ENCODE data around the gene EPB41L4A. TPM values are rescaled to one million over a fixed set of nuclear protein-coding genes. Genes with fewer than 3 reads are reported as not detected.
"Not testable (repeated sequence)": the region's sequence is repeated elsewhere in the genome, so short reads cannot be mapped to it uniquely, and the experiment has no call there.

EPB41L4A gene
- polyA plus RNA-seq, 4 donors, result 15.4 to 31.7 (median 27.6) TPM

DNA sequence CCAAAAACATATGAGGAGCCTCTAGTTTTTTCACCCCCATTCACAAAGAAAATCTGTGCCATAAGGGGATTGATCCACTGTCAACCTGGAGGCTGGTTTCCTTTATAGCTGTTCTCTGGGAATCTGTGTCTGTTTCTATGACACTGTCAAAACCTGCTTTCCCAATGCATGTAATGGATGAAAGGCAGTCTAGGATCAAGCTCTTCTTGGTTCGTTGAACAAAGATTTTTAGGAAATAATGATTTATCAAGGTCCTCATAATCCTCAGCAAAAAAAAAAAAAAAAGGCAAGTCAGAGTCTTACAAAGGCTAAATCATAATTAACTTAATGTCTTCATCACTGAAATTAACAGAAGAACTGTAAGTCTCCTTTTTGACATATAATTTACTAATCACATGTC is 16.0 kb downstream of the EPB41L4A start:
- no peak for DNase-seq (ENCODE audit: low read depth in 4 of 4, low spot score in 3 of 4)

DNA sequence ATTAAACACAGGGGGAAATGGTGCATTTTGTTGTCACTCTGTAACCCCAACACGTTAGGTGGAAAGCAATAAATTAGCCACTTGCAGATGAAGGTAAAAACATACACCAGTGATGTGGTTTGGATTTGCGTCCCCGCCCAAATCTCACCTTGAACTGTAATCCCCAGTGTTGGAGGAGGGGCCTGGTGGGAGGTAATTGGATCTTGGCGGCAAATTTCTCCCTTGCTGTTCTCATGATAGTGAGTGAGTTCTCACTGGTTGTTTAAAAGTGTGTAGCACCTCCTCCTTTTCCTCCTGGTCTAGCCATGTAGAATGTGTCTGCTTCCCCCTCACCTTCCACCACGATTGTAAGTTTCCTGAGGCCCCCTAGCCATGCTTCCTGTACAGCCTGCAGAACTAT is 17.2 kb downstream of the EPB41L4A start:
- no peak for DNase-seq (ENCODE audit: low read depth in 4 of 4, low spot score in 3 of 4)

DNA sequence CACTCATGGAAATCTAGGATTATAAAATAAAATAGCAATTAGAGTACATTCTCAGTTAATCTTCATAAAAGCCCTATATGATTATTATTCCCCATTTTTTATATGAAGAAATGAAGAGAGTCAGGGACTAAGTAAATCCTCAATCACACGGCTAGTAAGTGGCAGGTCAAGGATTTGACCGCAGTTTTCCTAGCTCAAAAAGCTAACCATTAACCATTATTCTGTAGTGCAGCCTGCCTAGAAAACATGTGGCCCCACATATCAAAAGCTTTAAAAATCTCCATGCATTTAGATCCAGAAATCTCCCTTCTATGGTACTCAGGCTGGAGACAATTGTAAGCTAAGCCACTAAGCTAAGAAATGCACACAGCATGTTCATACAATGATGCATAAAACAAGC is 21.4 kb downstream of the EPB41L4A start:
- DNase-seq (ENCODE audit: low read depth in 4 of 4, low spot score in 3 of 4), result no peak

DNA sequence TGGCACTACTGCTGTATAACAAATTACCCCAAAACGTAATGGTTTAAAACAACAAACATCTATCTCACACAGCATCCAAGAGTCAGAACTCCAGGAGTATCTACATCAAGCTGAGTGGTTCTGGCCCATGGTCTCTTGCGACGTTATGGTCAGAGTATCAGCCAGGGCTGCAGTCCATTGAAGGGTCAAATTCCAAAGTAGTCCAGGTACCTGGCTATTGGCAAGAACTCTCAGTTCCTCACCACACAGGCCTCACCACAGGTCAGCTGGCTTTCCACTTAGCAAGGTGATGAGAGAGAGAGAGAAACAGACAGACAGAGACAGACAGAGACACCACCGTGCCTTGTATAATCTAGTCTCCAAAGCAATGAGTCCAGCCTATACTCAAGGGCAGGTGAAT is 22.6 kb downstream of the EPB41L4A start:
- no peak for DNase-seq (ENCODE audit: low read depth in 4 of 4, low spot score in 3 of 4)

DNA sequence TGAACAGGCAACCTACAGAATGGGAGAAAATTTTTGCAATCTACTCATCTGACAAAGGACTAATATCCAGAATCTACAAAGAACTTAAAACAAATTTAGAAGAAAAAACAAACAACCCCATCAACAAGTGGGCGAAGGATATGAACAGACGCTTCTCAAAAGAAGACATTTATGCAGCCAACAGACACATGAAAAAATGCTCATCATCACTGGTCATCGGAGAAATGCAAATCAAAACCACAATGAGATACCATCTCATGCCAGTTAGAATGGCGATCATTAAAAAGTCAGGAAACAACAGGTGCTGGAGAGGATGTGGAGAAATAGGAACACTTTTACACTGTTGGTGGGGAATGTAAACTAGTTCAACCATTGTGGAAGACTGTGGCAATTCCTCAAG is 23.8 kb downstream of the EPB41L4A start:
- DNase-seq (ENCODE audit: low read depth in 4 of 4, low spot score in 3 of 4), result not testable (repeated sequence)

DNA sequence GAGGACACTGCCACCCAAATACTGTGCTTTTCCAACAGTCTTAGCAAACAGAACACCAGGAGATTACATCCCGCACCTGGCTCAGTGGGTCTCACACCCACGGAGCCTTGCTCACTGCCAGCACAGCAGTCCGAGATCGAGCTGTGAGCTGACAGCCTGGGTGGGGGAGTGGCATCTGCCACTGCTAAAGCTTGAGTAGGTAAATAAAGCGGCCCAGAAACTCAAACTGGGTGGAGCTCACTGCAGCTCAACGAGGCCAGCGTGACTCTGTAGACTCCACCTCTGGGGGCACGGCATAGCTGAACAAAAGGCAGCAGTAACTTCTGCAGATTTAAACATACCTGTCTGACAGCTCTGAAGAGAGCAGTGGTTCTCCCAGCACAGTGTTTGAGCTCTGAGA is 28.8 kb downstream of the EPB41L4A start:
- DNase-seq (ENCODE audit: low read depth in 4 of 4, low spot score in 3 of 4), result no peak

DNA sequence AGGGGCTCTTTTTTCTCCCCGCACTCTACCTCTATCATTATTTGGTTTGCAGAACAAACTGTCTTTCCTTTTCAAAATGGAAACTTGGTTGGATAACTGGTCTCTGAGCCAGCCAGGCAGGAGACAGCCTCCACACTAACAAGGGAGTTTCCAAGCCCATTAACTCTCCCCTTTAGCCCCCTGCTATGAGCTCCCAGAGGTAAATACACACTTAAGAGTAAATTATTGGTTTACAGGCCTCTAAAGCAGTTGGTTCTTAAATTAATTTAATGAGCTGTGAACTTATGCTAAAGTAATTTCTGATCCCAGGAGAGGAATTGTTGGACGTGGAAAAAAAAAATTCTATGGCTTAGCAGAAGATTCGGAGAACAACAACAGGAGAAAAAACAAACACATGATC is 30.3 kb downstream of the EPB41L4A start:
- DNase-seq (ENCODE audit: low read depth in 4 of 4, low spot score in 3 of 4), result no peak

DNA sequence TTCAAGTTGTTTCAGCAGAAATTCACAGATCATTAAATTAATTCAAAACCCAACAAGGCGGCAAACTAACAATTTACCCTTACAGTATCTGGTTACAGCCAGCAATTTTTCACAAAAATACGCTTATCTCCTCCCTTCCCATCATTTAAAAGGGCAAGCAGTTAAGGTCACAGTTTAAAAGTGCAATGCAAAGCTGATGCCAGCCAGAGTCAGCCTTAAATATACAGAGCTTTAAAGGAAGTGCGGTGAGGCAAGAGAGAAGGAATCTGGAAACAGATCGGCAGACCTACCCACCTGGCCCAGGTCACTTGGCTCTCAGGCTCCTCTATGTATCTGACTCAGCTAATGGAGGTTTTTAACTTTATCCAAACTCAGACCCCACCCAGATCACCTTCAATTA is 31.0 kb downstream of the EPB41L4A start:
- DNase-seq (ENCODE audit: low read depth in 4 of 4, low spot score in 3 of 4), result no peak

DNA sequence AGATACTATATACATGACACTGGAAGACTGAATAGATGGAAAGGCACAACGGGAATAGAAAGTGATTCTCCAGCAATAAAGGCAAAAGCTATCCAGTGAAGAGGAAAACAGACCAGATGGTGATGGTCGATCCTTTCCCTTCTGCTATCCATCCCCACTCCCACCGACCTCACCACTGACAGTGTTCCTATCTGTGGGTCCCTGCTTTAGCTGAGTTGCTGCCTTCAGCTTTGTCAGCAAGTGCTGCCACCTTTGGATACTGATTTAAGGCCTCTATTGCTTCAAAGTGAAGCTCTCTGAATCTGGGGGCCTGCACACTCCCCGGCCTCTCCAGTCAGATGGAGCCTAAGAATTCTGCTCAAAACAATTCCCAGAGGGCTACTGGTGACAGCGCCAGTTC is 32.3 kb downstream of the EPB41L4A start:
- DNase-seq (ENCODE audit: low read depth in 4 of 4, low spot score in 3 of 4), result no peak

DNA sequence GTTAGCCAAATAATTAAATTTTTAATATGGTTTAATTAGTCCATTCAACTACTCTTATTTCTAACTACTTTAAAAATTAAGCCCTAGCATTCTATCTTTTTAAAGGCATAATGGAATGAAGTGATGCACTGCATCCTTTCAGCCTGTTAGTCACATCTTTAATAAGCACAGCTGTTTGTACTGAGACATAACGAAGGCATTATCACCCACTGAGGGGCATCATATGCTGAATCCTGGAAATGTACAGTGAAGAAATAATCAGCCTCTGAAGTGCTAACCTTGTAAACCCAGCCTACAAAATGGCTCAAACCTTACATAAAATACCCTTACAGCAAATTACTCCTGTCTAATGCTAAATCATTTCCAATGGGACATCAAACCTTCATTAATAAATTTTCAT is 33.1 kb downstream of the EPB41L4A start:
- DNase-seq (ENCODE audit: low read depth in 4 of 4, low spot score in 3 of 4), result no peak

DNA sequence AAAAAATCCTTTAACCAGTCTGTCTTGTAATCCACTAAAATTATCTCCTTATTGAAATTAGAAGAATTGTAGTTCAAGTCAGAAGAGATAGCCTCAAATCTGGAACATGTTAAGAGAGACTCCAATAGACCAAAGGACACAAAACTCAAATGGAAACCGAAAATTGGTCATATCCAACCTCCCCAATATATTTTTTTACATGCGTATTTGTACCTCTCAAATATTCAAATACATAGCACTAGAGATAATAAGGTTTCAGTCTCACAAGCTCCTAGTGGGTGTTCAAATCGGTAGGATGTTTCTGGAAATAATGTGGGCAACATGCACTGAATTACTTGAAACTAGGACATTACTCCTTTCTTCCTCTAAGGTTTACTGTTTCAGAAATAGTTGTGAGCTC is 33.5 kb downstream of the EPB41L4A start:
- DNase-seq (ENCODE audit: low read depth in 4 of 4, low spot score in 3 of 4), result no peak

DNA sequence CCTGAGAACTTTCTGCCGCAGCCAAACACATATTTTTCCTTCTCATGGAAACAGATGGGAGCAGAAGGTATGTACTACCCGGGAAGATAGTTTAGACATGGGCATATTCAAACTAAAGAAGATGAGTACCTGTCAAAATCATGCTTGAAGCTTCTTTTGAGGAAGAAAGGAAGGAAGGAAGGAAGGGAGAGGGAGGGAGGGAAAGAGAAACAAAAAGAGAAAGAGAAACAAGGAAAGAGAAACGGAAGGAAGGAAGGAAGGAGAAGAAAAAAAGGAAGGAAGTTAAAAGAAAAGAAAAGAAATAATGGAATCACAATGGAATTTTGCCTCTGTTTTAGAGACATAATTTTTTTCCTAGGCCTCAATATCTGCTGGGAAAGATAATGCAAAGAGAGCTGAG is 34.6 kb downstream of the EPB41L4A start:
- DNase-seq (ENCODE audit: low read depth in 4 of 4, low spot score in 3 of 4), result no peak

DNA sequence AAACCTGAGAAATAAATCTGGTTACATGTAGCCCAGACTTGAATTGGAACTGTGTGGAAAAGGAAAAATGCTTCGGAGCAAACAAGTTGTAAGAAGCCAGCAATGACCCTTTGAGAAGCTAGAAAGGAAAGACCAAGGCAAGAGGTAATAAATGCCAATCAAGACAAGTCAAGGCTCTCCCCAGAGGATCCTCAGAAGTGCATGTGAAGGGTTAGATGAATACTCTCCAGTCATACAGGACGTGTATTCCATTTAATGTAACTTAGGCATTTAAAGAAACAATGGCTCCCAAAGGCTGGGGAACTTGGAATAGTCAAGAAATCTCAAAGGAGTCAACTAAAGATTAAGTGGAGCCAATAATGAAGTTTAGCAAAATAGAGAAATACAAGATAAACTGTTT is 36.2 kb downstream of the EPB41L4A start:
- no peak for DNase-seq (ENCODE audit: low read depth in 4 of 4, low spot score in 3 of 4)

DNA sequence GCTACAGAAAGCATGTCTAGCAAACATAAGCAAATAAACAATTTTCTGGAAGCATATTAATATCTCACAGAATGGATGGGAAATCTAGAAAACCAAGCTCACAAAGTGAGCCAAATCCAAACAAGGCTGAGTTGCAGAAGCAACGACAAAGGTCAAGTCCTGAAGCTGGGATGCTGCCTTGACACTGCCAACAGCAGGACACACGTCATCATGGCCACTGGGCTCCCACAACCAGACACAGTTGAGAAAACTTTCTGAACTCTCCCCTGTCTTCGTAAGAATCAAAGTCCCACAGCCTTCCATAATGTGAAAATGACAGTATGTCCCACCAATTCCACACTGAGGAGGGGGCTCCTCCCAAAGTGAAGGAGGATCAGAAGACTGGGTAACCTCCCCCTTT is 37.6 kb downstream of the EPB41L4A start:
- DNase-seq (ENCODE audit: low read depth in 4 of 4, low spot score in 3 of 4), result no peak

DNA sequence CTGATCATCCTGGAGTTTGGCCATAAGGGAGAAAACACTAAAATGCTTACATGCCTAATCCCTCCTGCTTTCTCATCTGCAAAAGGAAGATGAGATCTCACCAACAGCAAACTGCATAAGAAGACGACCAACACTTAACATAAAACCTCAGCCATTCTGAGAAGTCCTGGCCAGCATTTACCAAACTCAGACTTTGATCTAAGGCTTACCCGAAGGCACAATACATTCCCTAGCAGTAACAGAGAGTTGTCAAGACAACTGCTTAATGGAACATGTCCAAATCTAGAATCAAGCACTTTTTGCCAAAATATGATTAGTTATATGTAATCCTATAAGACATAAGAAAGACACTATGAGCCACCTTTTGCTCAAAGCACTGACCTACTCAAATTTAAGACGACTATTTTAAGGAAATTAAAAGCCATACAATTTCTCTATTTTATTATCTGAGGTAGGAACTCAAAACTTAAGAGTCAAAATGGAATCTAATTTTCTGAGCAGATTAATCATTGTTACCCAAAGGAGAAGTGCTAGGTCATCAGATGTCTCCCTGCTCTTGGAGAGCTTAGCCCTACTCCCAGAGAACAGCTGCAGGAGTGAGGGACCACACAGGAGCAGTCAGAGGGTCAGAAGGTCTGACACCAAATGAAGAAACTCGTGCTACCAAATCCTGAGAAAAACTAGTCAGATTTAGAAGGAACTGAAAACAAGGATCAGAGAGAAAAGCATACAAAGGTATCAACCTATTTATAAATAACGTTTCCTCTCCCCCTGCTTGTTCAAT is 39.3 kb downstream of the EPB41L4A start:
- DNase-seq (ENCODE audit: low read depth in 4 of 4, low spot score in 3 of 4), result no peak

DNA sequence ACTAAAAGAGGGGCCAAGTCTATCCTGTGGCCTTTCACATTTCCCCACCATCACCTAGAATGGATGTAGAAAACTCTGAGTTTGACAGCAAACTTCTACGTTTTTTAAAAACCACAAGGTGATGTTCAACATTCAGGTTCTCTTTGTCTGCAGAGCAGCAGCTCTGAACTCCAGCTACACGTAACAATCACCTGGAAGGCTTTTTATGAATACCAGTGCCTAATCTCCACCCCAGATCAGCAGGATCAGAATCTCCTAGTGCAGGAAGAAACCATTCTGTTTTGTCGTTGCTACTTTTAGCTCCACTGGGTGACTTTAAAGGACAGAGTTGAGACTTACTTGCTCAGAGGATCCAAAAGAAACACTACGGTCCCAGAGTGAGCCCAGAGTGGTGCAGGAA is 44.3 kb downstream of the EPB41L4A start:
- DNase-seq (ENCODE audit: low read depth in 4 of 4, low spot score in 3 of 4), result no peak

DNA sequence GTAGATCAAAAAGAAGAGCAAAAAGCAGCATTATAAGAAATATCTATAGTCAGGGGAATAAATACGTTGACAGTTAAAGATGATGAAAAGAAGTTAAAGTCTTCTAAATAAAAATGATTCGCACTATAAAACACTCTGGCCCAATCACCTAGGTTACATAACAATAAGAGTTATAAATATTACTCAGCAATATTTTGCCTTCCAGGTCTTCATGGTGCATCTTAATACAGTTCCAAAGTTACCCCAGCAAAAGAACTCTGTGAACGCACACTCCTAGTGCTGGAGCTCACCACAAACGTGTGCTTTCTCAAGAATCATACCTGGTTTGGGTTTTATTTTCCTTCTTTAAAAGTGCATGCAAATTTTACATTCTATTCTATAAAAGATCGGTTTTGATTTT is 44.7 kb downstream of the EPB41L4A start:
- no peak for DNase-seq (ENCODE audit: low read depth in 4 of 4, low spot score in 3 of 4)

DNA sequence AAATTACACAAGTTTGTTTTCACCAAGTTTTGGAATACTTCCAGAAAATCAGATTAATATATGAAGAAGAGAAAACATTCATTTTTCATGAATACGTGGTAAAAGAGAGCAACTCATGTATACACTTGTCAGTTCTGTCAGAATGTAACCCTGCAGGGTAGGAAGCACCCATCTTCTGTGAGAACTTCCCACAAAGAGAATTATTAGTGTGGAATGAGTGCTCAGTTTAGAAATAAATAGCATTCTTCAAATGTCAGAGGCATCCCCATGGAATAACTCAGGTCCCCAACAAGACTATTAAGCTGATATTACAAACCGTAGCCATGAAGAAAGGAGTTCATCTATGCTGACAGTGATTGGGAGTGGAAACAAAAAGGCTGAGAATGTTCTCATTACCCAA is 45.2 kb downstream of the EPB41L4A start:
- no peak for DNase-seq (ENCODE audit: low read depth in 4 of 4, low spot score in 3 of 4)

DNA sequence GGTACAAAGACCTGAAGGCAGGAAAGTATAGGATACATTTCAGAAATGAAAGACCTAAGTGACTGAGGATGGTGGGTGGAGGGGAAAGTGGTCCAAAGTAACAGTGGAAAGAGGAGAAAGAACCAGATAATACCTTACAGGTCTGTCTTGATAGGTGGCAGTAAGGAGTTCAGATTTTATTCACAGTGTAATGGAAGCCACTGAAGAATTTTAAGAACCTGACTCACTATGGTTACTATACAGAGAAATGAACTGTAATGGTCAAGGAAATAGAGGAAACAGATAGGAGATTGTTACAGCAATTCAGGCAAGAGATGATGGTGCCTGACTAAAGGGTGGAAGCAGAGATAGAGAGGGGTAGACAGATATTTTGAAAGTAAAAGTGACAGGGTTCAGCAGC is 46.5 kb downstream of the EPB41L4A start:
- no peak for DNase-seq (ENCODE audit: low read depth in 4 of 4, low spot score in 3 of 4)

DNA sequence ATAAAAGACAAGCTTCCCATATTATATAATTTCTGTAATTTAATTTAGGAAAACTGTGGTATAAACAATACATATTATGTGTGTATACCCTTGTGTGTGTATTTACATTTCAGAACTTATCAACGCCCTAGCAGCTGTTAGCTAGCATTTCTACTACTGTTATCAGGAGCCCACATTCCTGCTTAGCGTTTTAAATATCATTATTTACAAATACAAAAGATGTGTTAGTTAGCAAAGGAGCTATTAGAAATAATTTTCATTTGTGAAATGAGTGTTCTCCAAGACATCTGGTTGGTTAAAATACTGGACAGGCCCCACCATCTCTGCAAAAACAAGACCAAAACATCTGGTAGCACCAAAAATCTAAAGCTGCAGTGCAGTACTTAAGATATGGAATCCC is 48.0 kb downstream of the EPB41L4A start:
- DNase-seq (ENCODE audit: low read depth in 4 of 4, low spot score in 3 of 4), result no peak

DNA sequence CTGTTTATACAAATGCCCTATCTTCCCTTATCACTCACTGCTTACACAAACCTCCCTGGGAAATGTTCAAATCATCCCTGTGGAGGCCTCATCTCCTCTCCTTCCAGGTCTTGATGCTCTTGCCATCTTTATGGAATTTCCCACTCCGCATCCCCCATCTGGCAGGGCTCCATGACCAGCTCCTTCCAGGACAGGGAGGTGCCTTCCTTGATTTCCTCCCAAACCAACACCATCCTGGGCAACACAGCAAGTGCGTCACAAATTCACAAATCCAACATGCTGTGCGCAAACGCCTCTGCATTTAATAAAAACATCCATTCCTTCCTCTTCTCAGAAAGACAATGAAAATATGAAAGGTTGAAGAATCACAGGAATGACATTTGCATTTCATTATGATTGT is 51.7 kb downstream of the EPB41L4A start:
- no peak for DNase-seq (ENCODE audit: low read depth in 4 of 4, low spot score in 3 of 4)

DNA sequence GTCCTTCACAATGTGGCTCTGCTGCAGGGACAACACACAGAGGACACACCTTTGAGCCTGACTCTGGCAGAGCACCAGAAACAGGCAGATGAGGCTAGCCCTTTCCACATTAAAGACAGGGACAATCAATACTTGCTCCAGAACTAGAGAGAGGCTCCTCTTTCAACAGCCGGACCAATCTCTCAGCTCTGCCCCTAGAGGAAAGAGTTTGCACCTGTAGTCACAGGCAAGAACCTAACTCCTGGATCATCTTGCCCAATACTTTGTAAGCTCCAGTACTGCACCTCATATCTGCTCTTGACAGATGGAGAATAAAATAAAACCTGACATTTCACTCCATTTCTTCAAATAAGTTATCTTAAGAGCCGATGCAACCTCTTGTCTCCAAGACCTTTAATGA is 52.1 kb downstream of the EPB41L4A start:
- no peak for DNase-seq (ENCODE audit: low read depth in 4 of 4, low spot score in 3 of 4)

DNA sequence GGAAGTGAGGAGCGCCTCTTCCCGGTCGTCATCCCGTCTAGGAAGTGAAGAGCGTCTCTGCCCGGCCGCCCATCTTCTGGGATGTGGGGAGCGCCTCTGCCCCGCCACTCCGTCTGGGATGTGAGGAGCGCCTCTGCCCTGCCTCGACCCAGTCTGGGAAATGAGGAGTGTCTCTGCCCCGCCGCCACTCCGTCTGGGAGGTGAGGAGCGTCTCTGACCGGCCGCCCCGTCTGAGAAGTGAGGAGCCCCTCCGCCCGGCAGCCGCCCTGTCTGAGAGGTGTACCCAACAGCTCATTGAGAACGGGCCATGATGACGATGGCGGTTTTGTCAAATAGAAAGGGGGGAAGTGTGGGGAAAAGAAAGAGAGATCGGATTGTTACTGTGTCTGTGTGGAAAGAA is 58.3 kb downstream of the EPB41L4A start:
- DNase-seq (ENCODE audit: low read depth in 4 of 4, low spot score in 3 of 4), result not testable (repeated sequence)

Data from left renal pelvis (tissue), 4 donors.